GM18520 (cell line): ENCODE results near the gene TJAP1.
"Not testable (repeated sequence)": the region's sequence is repeated elsewhere in the genome, so short reads cannot be mapped to it uniquely, and the experiment has no call there.

Experiments used
- ATAC-seq: cut with Tn5 transposase; IDR thresholded peaks from one replicate; pipeline ENCODE4 v1.9.1; 2021; ENCODE audit not compliant: unreplicated experiment

Gene TJAP1

GRCh38 chr6:43478008-43478372 is 620 bp downstream of the TJAP1 start:
- no peak for ATAC-seq

- ATAC-seq = no peak
Observed at GRCh38 chr6:43481075-43481474, 3.7 kb downstream of the TJAP1 start.

GRCh38 chr6:43481591-43482236 is 4.3 kb downstream of the TJAP1 start:
- ATAC-seq = no peak

GRCh38 chr6:43488667-43489276 is 11.4 kb downstream of the TJAP1 start:
- ATAC-seq = no peak

GRCh38 chr6:43489277-43490072 is 12.1 kb downstream of the TJAP1 start:
- ATAC-seq = no peak

- no peak for ATAC-seq
Observed at GRCh38 chr6:43490523-43490939, 13.2 kb downstream of the TJAP1 start.

- ATAC-seq = no peak
Observed at GRCh38 chr6:43491750-43492661, 14.6 kb downstream of the TJAP1 start.

GRCh38 chr6:43492673-43493072 is 15.3 kb downstream of the TJAP1 start:
- ATAC-seq = no peak

- ATAC-seq = no peak
Observed at GRCh38 chr6:43493230-43493629, 15.9 kb downstream of the TJAP1 start.

- no peak for ATAC-seq
Observed at GRCh38 chr6:43493833-43494232, 16.5 kb downstream of the TJAP1 start.

GRCh38 chr6:43494321-43494720 is 17.0 kb downstream of the TJAP1 start:
- ATAC-seq = no peak

- ATAC-seq = no peak
Observed at GRCh38 chr6:43494766-43495165, 17.4 kb downstream of the TJAP1 start.

GRCh38 chr6:43495409-43495941 is 18.1 kb downstream of the TJAP1 start:
- ATAC-seq = no peak

GRCh38 chr6:43496370-43497128 is 19.2 kb downstream of the TJAP1 start:
- no peak for ATAC-seq

- no peak for ATAC-seq
Observed at GRCh38 chr6:43497129-43497396, 19.7 kb downstream of the TJAP1 start.

- ATAC-seq = no peak
Observed at GRCh38 chr6:43497689-43498088, 20.3 kb downstream of the TJAP1 start.

GRCh38 chr6:43498291-43498690 is 20.9 kb downstream of the TJAP1 start:
- not testable (repeated sequence) for ATAC-seq

- ATAC-seq = no peak
Observed at GRCh38 chr6:43499028-43499815, 21.9 kb downstream of the TJAP1 start.

GRCh38 chr6:43500921-43501320 is 23.6 kb downstream of the TJAP1 start:
- no peak for ATAC-seq

- ATAC-seq = no peak
Observed at GRCh38 chr6:43502666-43503065, 25.3 kb downstream of the TJAP1 start.
